OCI-LY7 (cell line): ENCODE data around the gene SUFU. TPM values are rescaled to one million over a fixed set of nuclear protein-coding genes. Genes with fewer than 3 reads are reported as not detected.

Experiments
- BruUV-seq: library from RNA; stranded (reverse); fragments of 400-500 nt; replicated peaks from 2 replicates; lab custom pipeline; 2021; lab: Mats Ljungman, UMichigan
- CTCF ChIA-PET: fragments of 300-600 bp; sonication (Branson Sonifier 250); formaldehyde crosslinking; loops from one replicate; lab custom pipeline; 2022; ENCODE audit warnings: antibody characterized with exemption; ENCODE audit not compliant: unreplicated experiment; lab: Charles Lee
- POLR2A ChIA-PET: fragments of 300-600 bp; sonication (Branson Sonifier 250); formaldehyde crosslinking; loops from one replicate; lab custom pipeline; 2022; ENCODE audit warnings: antibody characterized with exemption; lab: Charles Lee
- DNase-seq: peaks from one replicate; pipeline ENCODE4 v3.0.0-alpha.2; 2015; ENCODE audit warnings: low spot score
- H2AFZ ChIP-seq: fragments of 200-600 bp; sonication (generic), shearing (Covaris generic); 2 replicates; pipeline ENCODE4 v1.6.1; 2014; ENCODE audit warnings: mild to moderate bottlenecking, antibody characterized with exemption, low read length, moderate library complexity
- H3K27ac ChIP-seq: fragments of 200-600 bp; sonication (generic); 2 replicates; pipeline ENCODE4 v1.5.1; 2014; ENCODE audit warnings: mixed run types, low read depth, mild to moderate bottlenecking, moderate library complexity, low read length, inconsistent platforms; ENCODE audit not compliant: poor library complexity, severe bottlenecking
- H3K36me3 ChIP-seq: fragments of 200-600 bp; sonication (generic); 2 replicates; pipeline ENCODE4 v1.6.1; 2014; ENCODE audit warnings: mild to moderate bottlenecking, antibody characterized with exemption, low read length, moderate library complexity, mixed read lengths; ENCODE audit not compliant: insufficient read depth
- H3K4me1 ChIP-seq: fragments of 200-600 bp; sonication (generic); 2 replicates; pipeline ENCODE4 v1.5.1; 2014; ENCODE audit warnings: mild to moderate bottlenecking, low read length; ENCODE audit not compliant: insufficient read depth, poor library complexity, severe bottlenecking
- H3K4me2 ChIP-seq: fragments of 200-600 bp; sonication (generic); 2 replicates; pipeline ENCODE4 v1.6.1; 2014; ENCODE audit warnings: mild to moderate bottlenecking, low read length
- H3K4me3 ChIP-seq: fragments of 200-600 bp; sonication (generic); 2 replicates; pipeline ENCODE4 v1.5.1; 2014; ENCODE audit warnings: mild to moderate bottlenecking, low read depth, low read length; ENCODE audit not compliant: poor library complexity, severe bottlenecking
- H3K79me2 ChIP-seq: fragments of 200-600 bp; sonication (generic); 2 replicates; pipeline ENCODE4 v1.6.1; 2016; ENCODE audit warnings: low read depth, mild to moderate bottlenecking, low read length, moderate library complexity, mixed read lengths; ENCODE audit not compliant: insufficient read depth
- H3K9me2 ChIP-seq: fragments of 200-600 bp; sonication (generic); 2 replicates; pipeline ENCODE4 v1.6.1; 2016; ENCODE audit warnings: mild to moderate bottlenecking, low read length, mixed read lengths; ENCODE audit not compliant: insufficient read depth
- H3K9me3 ChIP-seq: fragments of 200-600 bp; sonication (generic); 2 replicates; pipeline ENCODE4 v1.6.1; 2014; ENCODE audit warnings: mild to moderate bottlenecking, mixed run types, low read length, mixed read lengths
- H4K20me1 ChIP-seq: fragments of 200-600 bp; sonication (generic); 2 replicates; pipeline ENCODE4 v1.6.1; 2014; ENCODE audit warnings: mild to moderate bottlenecking, antibody characterized with exemption, low read length, moderate library complexity, mixed read lengths; ENCODE audit not compliant: insufficient read depth
- CTCF ChIP-seq: fragments of 200-600 bp; sonication (generic); conservative IDR thresholded peaks from 2 replicates; pipeline ENCODE4 v1.5.1; 2014; ENCODE audit warnings: mild to moderate bottlenecking, antibody characterized with exemption, low read length, moderate library complexity, mixed read lengths
- EZH2phosphoT487 ChIP-seq: fragments of 200-600 bp; sonication (generic); IDR thresholded peaks from 2 replicates; pipeline ENCODE4 v1.6.1; 2018; ENCODE audit warnings: low read depth, borderline replicate concordance, mild to moderate bottlenecking, mixed run types, antibody characterized with exemption, low read length, moderate library complexity, mixed read lengths
- intact Hi-C: fragments of 100-400 bp; cut with micrococcal nuclease; formaldehyde crosslinking; loops from one replicate; pipeline ENCODE4 v1.10.0; 2022; ENCODE audit not compliant: unreplicated experiment
- total RNA-seq, 2 experiments: library from RNA; depleted of rRNA in 1 of 2; stranded (reverse); fragments of >200 nt in 1 of 2; shearing (Covaris generic) in 1 of 2; gene quantifications; 2 replicates each; pipeline ENCODE4 v1.2.3, GENCODE V29; 2014 to 2022

SUFU gene
- total RNA-seq, 2 experiments from 2014 or later = 4.9 to 10.0 TPM

DNA sequence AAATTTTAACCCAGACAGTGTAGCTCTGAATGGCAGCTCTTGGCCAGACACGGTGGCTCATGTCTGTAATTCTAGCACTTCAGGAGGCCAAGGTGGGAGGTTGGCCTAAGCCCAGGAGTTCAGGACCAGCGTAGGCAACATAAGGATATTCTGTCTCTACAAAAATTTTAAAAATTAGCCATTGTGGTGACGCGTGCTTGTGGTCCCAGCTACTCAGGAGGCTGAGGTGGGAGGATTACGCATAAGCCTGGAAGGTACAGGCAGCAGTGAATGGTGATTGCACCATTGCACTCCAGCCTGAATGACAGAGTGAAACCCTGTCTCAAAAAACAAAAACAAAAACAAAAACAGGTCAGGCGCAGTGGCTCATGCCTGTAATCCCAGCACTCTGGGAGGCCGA lies 50.0 kb downstream of the SUFU start:
- POLR2A ChIA-PET = interaction anchor here (1.0 kb wide), 1 partner anchor 42 kb away, joined by 5 read pairs; no protein-coding TSS in a partner anchor
- no peaks in the 10 kb centered on the region for H3K9me2 ChIP-seq
- no peak overlapping the region for H3K27ac ChIP-seq
- H3K79me2 ChIP-seq = no peaks in the 10 kb centered on the region
- no peak overlapping the region for H2AFZ ChIP-seq
- DNase-seq = no peak
- no peaks in the 10 kb centered on the region for H3K4me1 ChIP-seq
- no TSS peak for BruUV-seq
- H4K20me1 ChIP-seq = no peaks in the 10 kb centered on the region
- H3K36me3 ChIP-seq = peaks cover 19% of the 10 kb centered on the region; the same call in 1 of the 2 replicates
- no peaks in the 10 kb centered on the region for H3K9me3 ChIP-seq
- TF ChIP-seq EZH2phosphoT487 (no peak), CTCF (no peak)
- CTCF ChIA-PET = no interaction called here
- H3K4me2 ChIP-seq = no peak overlapping the region
- intact Hi-C loops = no loop called here
- H3K4me3 ChIP-seq = no peak overlapping the region

DNA sequence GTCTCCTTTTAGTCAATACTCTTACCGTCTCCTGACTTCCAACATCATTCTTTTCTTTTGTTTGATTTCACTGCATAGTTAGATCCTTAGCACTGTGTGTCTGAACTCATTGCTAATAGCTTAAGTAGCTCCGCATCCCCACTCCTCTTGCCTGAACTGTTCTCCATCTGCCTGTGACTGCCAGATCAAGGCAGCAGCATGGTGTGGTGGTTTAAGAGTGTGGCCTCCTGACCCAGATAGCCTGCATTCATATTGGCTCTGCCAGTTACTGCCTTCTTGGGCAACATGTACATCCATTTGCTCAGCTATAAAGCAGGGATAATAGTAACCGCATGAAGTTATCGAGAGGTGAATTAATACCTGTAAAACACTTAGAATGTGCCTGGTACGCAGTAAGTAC lies 50.8 kb downstream of the SUFU start:
- ChIA-PET POLR2A (interaction anchor here (0.7 kb wide), 1 partner anchor 31 kb away, joined by 4 read pairs; no protein-coding TSS in a partner anchor), CTCF (no interaction called here)
- no peaks in the 10 kb centered on the region for H4K20me1 ChIP-seq
- no TSS peak for BruUV-seq
- DNase-seq = no peak
- H3K9me3 ChIP-seq = no peaks in the 10 kb centered on the region
- peaks cover 19% of the 10 kb centered on the region; the same call in 1 of the 2 replicates for H3K36me3 ChIP-seq
- H3K4me1 ChIP-seq = no peaks in the 10 kb centered on the region
- H2AFZ ChIP-seq = no peak overlapping the region
- no peak overlapping the region for H3K4me3 ChIP-seq
- H3K9me2 ChIP-seq = no peaks in the 10 kb centered on the region
- TF ChIP-seq CTCF (no peak), EZH2phosphoT487 (no peak)
- H3K27ac ChIP-seq = no peak overlapping the region
- no peaks in the 10 kb centered on the region for H3K79me2 ChIP-seq
- intact Hi-C loops = no loop called here
- H3K4me2 ChIP-seq = no peak overlapping the region

GRCh38 chr10:102555781-102556328 lies 52.1 kb downstream of the SUFU start:
- intact Hi-C loops = no loop called here
- no peaks in the 10 kb centered on the region for H3K9me3 ChIP-seq
- no peak overlapping the region for H2AFZ ChIP-seq
- no peak overlapping the region for H3K4me2 ChIP-seq
- no TSS peak for BruUV-seq
- no peak overlapping the region for H3K4me3 ChIP-seq
- no peaks in the 10 kb centered on the region for H4K20me1 ChIP-seq
- H3K4me1 ChIP-seq = no peaks in the 10 kb centered on the region
- ChIA-PET POLR2A (interaction anchor here (0.7 kb wide), 1 partner anchor 12 kb away, joined by 6 read pairs; no protein-coding TSS in a partner anchor), CTCF (interaction anchor here (0.5 kb wide), 1 partner anchor 106 kb away, joined by 4 read pairs; no protein-coding TSS in a partner anchor)
- TF ChIP-seq EZH2phosphoT487 (no peak), CTCF (no peak)
- no peaks in the 10 kb centered on the region for H3K9me2 ChIP-seq
- DNase-seq = no peak
- no peak overlapping the region for H3K27ac ChIP-seq
- H3K36me3 ChIP-seq = peaks cover 10% of the 10 kb centered on the region; the same call in 1 of the 2 replicates
- H3K79me2 ChIP-seq = no peaks in the 10 kb centered on the region
